Right atrium auricular region (tissue), 2 donors: ENCODE results near the gene CAMTA1. TPM values are rescaled to one million over a fixed set of nuclear protein-coding genes. Genes with fewer than 3 reads are reported as not detected.

Experiments used
- DNase-seq: peaks from one replicate; pipeline ENCODE4 v3.0.0-alpha.2; 2019; ENCODE audit warnings: low spot score
- H3K27ac ChIP-seq, 2 donors: fragments of 200-600 bp; sonication (generic); 1 replicate in 1 of 2; 2 replicates in 1 of 2; pipeline ENCODE4 v1.5.1; 2016 to 2019
- H3K27me3 ChIP-seq, 2 donors: fragments of 200-600 bp; sonication (generic); one replicate each; pipeline versions ENCODE4 v1.5.1 to v1.6.0; 2017 to 2019
- H3K36me3 ChIP-seq: fragments of 200-600 bp; sonication (generic); one replicate; pipeline ENCODE4 v1.5.1; 2016
- H3K4me1 ChIP-seq, 2 donors: fragments of 200-600 bp; sonication (generic); one replicate each; pipeline versions ENCODE4 v1.5.1 to v1.6.0; 2017 to 2019
- H3K4me3 ChIP-seq, 2 donors: fragments of 200-600 bp; sonication (generic); 1 replicate in 1 of 2; 2 replicates in 1 of 2; pipeline ENCODE4 v1.5.1; 2017 to 2019; ENCODE audit warnings: mild to moderate bottlenecking in 1 of 2, moderate library complexity in 1 of 2
- H3K9me3 ChIP-seq, 2 donors: fragments of 200-600 bp; sonication (generic); one replicate each; pipeline ENCODE4 v1.5.1; 2019
- total RNA-seq, 2 donors: library from RNA; depleted of rRNA; stranded (reverse); fragments of >200 nt; gene quantifications; one replicate each; pipeline ENCODE4 v1.1.0, GENCODE V29; 2016
- TF ChIP-seq, protein P1 (sequence below), 2 donors: fragments of 200-600 bp; sonication (generic); IDR thresholded peaks; one replicate each; pipeline ENCODE4 v1.5.1; 2019; ENCODE audit warnings: antibody characterized with exemption in 2 of 2

CAMTA1 gene
- total RNA-seq, 2 donors from 2014 or later, result 132 to 190 TPM

DNA sequence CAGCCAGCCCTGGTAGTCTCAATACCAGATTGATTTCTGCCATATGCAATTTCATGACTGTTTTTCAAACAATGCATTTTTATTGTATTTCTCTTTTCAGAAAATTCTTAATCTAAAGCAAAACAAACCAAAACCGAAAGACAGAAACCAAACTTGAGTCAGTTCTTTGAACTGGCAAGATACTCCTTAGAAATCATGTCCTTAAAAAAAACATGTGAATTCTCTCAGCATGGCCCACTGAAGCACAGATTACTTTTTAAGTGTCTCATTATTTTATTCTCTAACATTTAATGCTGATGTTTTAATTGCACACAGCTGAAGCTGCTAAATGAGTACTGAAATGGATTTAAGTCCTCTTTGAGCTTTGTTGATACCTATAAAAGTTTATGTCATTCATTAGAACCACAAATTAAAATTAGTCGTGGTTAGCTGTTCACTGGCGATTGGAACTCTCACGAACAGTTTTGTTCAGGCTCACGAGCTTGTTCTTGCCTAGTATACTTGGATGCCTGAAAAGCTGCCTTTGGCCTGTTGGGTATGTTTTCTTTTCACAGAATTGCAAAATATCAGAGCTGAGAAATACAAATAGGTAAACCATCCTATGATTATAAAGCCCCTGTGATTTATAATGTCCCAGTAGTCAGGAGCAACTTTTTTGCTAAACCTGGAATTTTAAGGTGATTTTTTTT is 87.5 kb downstream of the CAMTA1 start:
- Histone ChIP-seq H3K27me3 (no peaks in the 10 kb centered on the region), H3K27ac (no peak overlapping the region), H3K36me3 (no peaks in the 10 kb centered on the region), H3K4me3 (no peak overlapping the region), H3K9me3 (no peaks in the 10 kb centered on the region), H3K4me1 (peaks cover 0 to 21% of the 10 kb centered on the region in 2 donors)
- TF ChIP-seq, protein P1, sequence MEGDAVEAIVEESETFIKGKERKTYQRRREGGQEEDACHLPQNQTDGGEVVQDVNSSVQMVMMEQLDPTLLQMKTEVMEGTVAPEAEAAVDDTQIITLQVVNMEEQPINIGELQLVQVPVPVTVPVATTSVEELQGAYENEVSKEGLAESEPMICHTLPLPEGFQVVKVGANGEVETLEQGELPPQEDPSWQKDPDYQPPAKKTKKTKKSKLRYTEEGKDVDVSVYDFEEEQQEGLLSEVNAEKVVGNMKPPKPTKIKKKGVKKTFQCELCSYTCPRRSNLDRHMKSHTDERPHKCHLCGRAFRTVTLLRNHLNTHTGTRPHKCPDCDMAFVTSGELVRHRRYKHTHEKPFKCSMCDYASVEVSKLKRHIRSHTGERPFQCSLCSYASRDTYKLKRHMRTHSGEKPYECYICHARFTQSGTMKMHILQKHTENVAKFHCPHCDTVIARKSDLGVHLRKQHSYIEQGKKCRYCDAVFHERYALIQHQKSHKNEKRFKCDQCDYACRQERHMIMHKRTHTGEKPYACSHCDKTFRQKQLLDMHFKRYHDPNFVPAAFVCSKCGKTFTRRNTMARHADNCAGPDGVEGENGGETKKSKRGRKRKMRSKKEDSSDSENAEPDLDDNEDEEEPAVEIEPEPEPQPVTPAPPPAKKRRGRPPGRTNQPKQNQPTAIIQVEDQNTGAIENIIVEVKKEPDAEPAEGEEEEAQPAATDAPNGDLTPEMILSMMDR (IDR thresholded peaks at IDR 0.05), result no peak
- no peak for DNase-seq

DNA sequence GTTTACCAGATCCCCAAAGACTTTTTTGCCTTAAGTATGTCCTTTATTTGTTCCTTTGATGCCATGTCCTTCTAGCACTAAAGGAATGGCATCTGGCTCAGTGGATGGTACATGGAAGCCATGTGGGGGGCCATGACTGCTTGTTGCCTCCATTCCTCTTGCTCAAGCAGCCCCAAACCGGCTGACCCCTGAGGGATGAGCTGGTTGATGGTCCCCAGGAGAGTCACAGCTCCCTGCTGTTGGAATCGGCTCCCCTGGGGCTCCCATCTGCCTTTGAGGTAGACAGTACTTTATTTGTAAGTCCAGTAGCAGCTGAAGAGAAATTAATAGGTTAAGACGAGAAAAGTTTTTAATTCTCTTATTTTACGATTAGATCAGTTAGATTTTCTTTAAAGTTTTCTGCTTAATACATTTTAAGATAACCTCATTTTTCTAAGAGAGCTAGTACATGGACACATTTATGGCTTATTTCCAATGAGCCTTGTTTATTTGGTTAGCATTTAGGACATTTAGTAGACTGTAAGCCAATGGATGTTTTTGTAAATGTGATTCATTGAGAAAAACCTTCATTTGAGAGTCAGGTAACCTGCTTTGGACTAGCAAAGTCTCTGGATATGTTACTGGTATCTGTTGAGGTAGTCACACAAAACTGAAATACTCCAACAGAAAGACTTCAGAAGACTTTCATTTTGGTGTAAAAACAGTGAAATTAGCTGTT is 88.2 kb downstream of the CAMTA1 start:
- TF ChIP-seq, protein P1 (IDR thresholded peaks at IDR 0.05), result no peak
- DNase-seq, result no peak
- Histone ChIP-seq H3K4me1 (peaks cover 0 to 19% of the 10 kb centered on the region in 2 donors), H3K27ac (no peak overlapping the region), H3K4me3 (no peak overlapping the region), H3K9me3 (no peaks in the 10 kb centered on the region), H3K36me3 (no peaks in the 10 kb centered on the region), H3K27me3 (no peaks in the 10 kb centered on the region)

DNA sequence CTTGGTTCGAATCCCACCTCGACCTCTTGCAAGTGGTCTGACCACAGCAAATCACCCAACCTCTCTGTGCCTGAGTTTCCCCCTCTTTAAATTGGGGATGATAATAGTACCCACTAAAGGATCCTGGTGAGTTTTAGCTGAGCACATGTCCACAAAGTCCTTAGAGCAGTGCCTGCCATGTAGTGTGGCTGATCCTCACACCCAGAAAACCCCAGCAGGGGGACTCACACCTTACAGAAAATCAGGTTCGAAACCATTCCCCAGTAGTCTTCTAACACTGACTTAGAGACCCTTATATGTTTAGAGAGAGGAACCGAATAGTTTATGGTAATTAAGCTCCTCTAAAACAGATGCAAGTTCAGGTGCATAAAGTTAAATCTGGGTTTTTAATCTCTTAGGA is 89.0 kb downstream of the CAMTA1 start:
- Histone ChIP-seq H3K27ac (no peak overlapping the region), H3K4me3 (no peak overlapping the region), H3K9me3 (no peaks in the 10 kb centered on the region), H3K27me3 (no peaks in the 10 kb centered on the region), H3K36me3 (no peaks in the 10 kb centered on the region), H3K4me1 (peaks cover 0 to 10% of the 10 kb centered on the region in 2 donors)
- DNase-seq, result no peak
- TF ChIP-seq, protein P1 (IDR thresholded peaks at IDR 0.05), result no peak

DNA sequence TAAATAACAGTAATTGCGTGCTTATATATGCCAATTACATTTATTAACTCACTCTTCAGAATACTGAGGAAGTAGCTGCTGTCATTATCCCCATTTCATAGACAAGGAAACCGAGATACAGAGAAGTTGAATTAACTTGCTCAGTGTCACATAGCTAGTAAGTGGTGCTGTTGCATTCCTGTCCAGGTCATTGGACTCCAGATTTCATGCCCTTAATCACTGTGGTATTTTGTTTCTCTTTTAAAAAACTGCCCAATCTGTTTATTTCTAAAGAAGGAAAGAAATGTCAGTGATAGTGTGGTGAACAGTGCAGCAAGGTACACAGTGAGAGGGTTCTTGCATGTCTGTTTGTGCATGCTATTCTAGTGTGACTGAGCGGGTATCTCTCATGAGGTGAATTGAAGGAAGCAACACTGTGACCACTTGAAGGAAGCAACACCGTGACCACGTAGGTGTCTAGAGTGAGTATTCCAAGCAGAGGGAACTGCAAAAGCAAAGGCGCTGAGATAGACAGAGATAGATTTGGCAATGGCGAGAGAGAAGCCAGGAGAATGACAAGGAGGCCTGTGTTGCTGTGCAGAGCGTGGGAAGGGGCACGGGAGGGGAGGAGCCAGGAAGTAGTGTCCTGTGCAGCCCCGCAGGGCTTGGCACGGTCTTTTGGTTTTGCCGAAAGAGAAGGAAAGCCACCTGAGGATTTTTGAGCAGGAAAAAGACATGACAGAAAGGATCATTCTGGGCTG is 95.9 kb downstream of the CAMTA1 start:
- Histone ChIP-seq H3K4me1 (no peaks in the 10 kb centered on the region), H3K4me3 (no peak overlapping the region), H3K9me3 (no peaks in the 10 kb centered on the region), H3K36me3 (no peaks in the 10 kb centered on the region), H3K27me3 (no peaks in the 10 kb centered on the region), H3K27ac (no peak overlapping the region)
- DNase-seq, result no peak
- TF ChIP-seq, protein P1 (IDR thresholded peaks at IDR 0.05), result no peak

DNA sequence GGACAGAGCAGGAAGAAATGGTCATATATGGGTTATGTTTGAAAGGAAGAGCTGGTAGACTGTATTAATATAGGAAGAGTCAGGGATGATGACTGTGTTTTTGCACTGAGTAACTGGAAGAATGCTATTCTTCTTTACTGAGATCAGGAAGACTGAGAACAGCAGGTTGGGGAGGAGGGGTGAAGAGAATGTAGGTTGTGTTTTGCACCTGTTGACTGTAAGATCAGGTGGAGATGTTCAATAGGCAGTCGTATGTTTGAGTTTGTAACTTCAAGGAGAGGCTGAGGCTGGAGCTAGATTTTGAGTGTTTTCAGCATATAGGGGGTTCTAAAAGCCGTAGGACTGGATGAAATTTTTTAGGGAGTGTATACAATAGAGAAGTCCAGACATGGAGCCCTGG is 97.2 kb downstream of the CAMTA1 start:
- Histone ChIP-seq H3K4me1 (no peaks in the 10 kb centered on the region), H3K36me3 (peaks cover under 1% of the 10 kb centered on the region), H3K9me3 (no peaks in the 10 kb centered on the region), H3K27me3 (no peaks in the 10 kb centered on the region), H3K4me3 (no peak overlapping the region), H3K27ac (no peak overlapping the region)
- TF ChIP-seq, protein P1 (IDR thresholded peaks at IDR 0.05), result no peak
- DNase-seq, result no peak
